ENCODE measurements around the gene PPFIBP1. TPM values are rescaled to one million over a fixed set of nuclear protein-coding genes. Genes with fewer than 3 reads are reported as not detected.

PPFIBP1 gene
- total and polyA plus RNA-seq, 2 of the 8 experiments (the other 6 are each of a cell fraction or from before 2014, with no cell fraction given): 7.7 to 31.3 TPM

- TF ChIP-seq CHD1 (IDR thresholded peaks at IDR 0.05; ENCODE audit: low read depth, low read length): no peak
Measured at GRCh38 chr12:27541031-27541719, 17.2 kb downstream of the PPFIBP1 start (continued).

Data from H1 (cell line).